HCT116 (cell line): ENCODE results near the gene AQP12B. TPM values are rescaled to one million over a fixed set of nuclear protein-coding genes. Genes with fewer than 3 reads are reported as not detected.

Source experiments
- ATAC-seq: fragments of 200-7000 bp; cut with Tn5 transposase; 2 replicates; pipeline ENCODE4 v1.9.1; 2020; ENCODE audit warnings: mild to moderate bottlenecking, moderate library complexity
- BruUV-seq: library from RNA; stranded (reverse); fragments of 400-500 nt; replicated peaks from 2 replicates; lab custom pipeline; 2021; lab: Mats Ljungman, UMichigan
- CTCF ChIA-PET: fragments of 300-600 bp; sonication (Branson Sonifier 250); formaldehyde crosslinking; loops from one replicate; lab custom pipeline; 2021; ENCODE audit warnings: antibody characterized with exemption; lab: Charles Lee
- POLR2A ChIA-PET: fragments of 300-600, 350-600 bp; sonication (Branson Sonifier 250); formaldehyde crosslinking; loops from one replicate; lab custom pipeline; 2021; ENCODE audit warnings: antibody characterized with exemption; lab: Charles Lee
- RAD21 ChIA-PET, 2 experiments: fragments of 300-600 bp; sonication (Branson Sonifier 250); formaldehyde crosslinking; loops; one replicate each; lab custom pipeline; 2023; ENCODE audit warnings: low total read pairs in 2 of 2; ENCODE audit not compliant: uncharacterized antibody in 2 of 2, unreplicated experiment in 2 of 2, low non-redundant PET in 1 of 2; lab: Charles Lee
- DNase-seq: peaks from one replicate; pipeline ENCODE4 v3.0.0-alpha.2; 2010; ENCODE audit warnings: low read depth, low spot score
- H2AFZ ChIP-seq: fragments of 200-600 bp; shearing (Covaris generic), sonication (generic); 2 replicates; pipeline ENCODE4 v1.6.1; 2017; ENCODE audit warnings: low read depth, mixed run types, mixed read lengths, antibody characterized with exemption, low read length; ENCODE audit not compliant: poor library complexity, severe bottlenecking
- H3K27ac ChIP-seq: 2 replicates; pipeline ENCODE4 v1.5.1; 2012; ENCODE audit warnings: low read depth, low read length
- H3K27me3 ChIP-seq: fragments of 200-600 bp; sonication (generic); 2 replicates; pipeline ENCODE4 v1.6.1; 2016; ENCODE audit warnings: mixed run types, low read length, mixed read lengths; ENCODE audit not compliant: insufficient read depth
- H3K36me3 ChIP-seq, 2 experiments: fragments of 200-500 bp in 1 of 2; fragments of 200-600 bp in 1 of 2; sonication (Bioruptor generic) in 1 of 2; sonication (generic) in 1 of 2; 2 replicates each; pipeline versions ENCODE4 v1.5.1 to v1.6.1; 2014 to 2016; ENCODE audit warnings: low read length in 2 of 2, inconsistent platforms in 1 of 2, mixed read lengths in 1 of 2, mixed run types in 1 of 2; ENCODE audit not compliant: insufficient read depth in 2 of 2, control insufficient read depth in 1 of 2
- H3K4me1 ChIP-seq, 2 experiments: fragments of 200-600 bp in 1 of 2; sonication (generic) in 1 of 2; 2 replicates each; pipeline versions ENCODE4 v1.5.1 to v1.6.1; 2012 to 2017; ENCODE audit warnings: low read length in 2 of 2, inconsistent platforms in 1 of 2, mild to moderate bottlenecking in 1 of 2, mixed read lengths in 1 of 2, mixed run types in 1 of 2, moderate library complexity in 1 of 2; ENCODE audit not compliant: insufficient read depth in 2 of 2, control insufficient read depth in 1 of 2
- H3K4me2 ChIP-seq: fragments of 200-600 bp; sonication (generic); 2 replicates; pipeline ENCODE4 v1.6.1; 2017; ENCODE audit warnings: mixed run types, low read length, mixed read lengths
- H3K4me3 ChIP-seq, 2 experiments: fragments of 200-600 bp in 1 of 2; sonication (generic) in 1 of 2; replicated peaks in 1 of 2; 2 replicates each; pipeline ENCODE4 v1.5.1; 2011 to 2016; ENCODE audit warnings: low read length in 2 of 2, control low read depth in 1 of 2, low read depth in 1 of 2, mild to moderate bottlenecking in 1 of 2, mixed read lengths in 1 of 2, mixed run types in 1 of 2
- H3K79me2 ChIP-seq: fragments of 200-600 bp; sonication (generic); 2 replicates; pipeline ENCODE4 v1.6.1; 2017; ENCODE audit warnings: mild to moderate bottlenecking, mixed run types, low read length, moderate library complexity, mixed read lengths; ENCODE audit not compliant: insufficient read depth
- H3K9ac ChIP-seq: fragments of 200-600 bp; sonication (generic); 2 replicates; pipeline ENCODE4 v1.6.1; 2016; ENCODE audit warnings: low read length, mixed read lengths
- H3K9me2 ChIP-seq: fragments of 200-600 bp; sonication (generic), shearing (Covaris generic); 2 replicates; pipeline ENCODE4 v1.6.1; 2017; ENCODE audit warnings: mixed run types, mild to moderate bottlenecking, moderate library complexity; ENCODE audit not compliant: insufficient read depth
- H3K9me3 ChIP-seq, 2 experiments: fragments of 200-500 bp in 1 of 2; fragments of 200-600 bp in 1 of 2; sonication (Bioruptor generic) in 1 of 2; sonication (generic) in 1 of 2; 2 replicates each; pipeline ENCODE4 v1.6.1; 2014 to 2017; ENCODE audit warnings: low read length in 2 of 2, mixed read lengths in 2 of 2, inconsistent platforms in 1 of 2, low read depth in 1 of 2, mild to moderate bottlenecking in 1 of 2, mixed run types in 1 of 2, moderate library complexity in 1 of 2; ENCODE audit not compliant: control insufficient read depth in 1 of 2, insufficient read depth in 1 of 2
- H4K20me1 ChIP-seq: fragments of 200-600 bp; sonication (generic), shearing (Covaris generic); 2 replicates; pipeline ENCODE4 v1.6.1; 2017; ENCODE audit warnings: mixed run types, mild to moderate bottlenecking, moderate library complexity; ENCODE audit not compliant: insufficient read depth
- ATF3 ChIP-seq: IDR thresholded peaks from 2 replicates; pipeline ENCODE4 v1.6.1; 2012
- CBX3 ChIP-seq: IDR thresholded peaks from 2 replicates; pipeline ENCODE4 v1.6.1; 2012; ENCODE audit warnings: low read depth
- CEBPB ChIP-seq: IDR thresholded peaks from 2 replicates; pipeline ENCODE4 v1.6.1; 2012; ENCODE audit warnings: low read depth
- CTCF ChIP-seq, 3 experiments: fragments of 200-600 bp in 1 of 3; sonication (generic) in 1 of 3; IDR thresholded peaks in 2 of 3; conservative IDR thresholded peaks in 1 of 3; 2 replicates each; pipeline ENCODE4 v1.5.1; 2012 to 2017; ENCODE audit warnings: low read depth in 2 of 3, low read length in 2 of 3, antibody characterized with exemption in 1 of 3, borderline replicate concordance in 1 of 3, control low read depth in 1 of 3, mild to moderate bottlenecking in 1 of 3, mixed read lengths in 1 of 3, mixed run types in 1 of 3, moderate library complexity in 1 of 3; ENCODE audit not compliant: insufficient read depth in 1 of 3
- ELF1 ChIP-seq: IDR thresholded peaks from 2 replicates; pipeline ENCODE4 v1.6.1; 2012; ENCODE audit warnings: low read depth, borderline replicate concordance
- EZH2 ChIP-seq: fragments of 200-600 bp; sonication (generic); IDR thresholded peaks from 2 replicates; pipeline ENCODE4 v1.6.1; 2017; ENCODE audit warnings: antibody characterized with exemption, mixed run types
- EZH2phosphoT487 ChIP-seq: fragments of 200-600 bp; IDR thresholded peaks from 2 replicates; pipeline ENCODE4 v1.6.1; 2018; ENCODE audit warnings: antibody characterized with exemption, borderline replicate concordance
- FOSL1 ChIP-seq: IDR thresholded peaks from 2 replicates; pipeline ENCODE4 v1.6.1; 2012; ENCODE audit warnings: low read depth
- JUND ChIP-seq: IDR thresholded peaks from 2 replicates; pipeline ENCODE4 v1.6.1; 2012
- POLR2A ChIP-seq: IDR thresholded peaks from 2 replicates; pipeline ENCODE4 v1.7.0; 2011; ENCODE audit warnings: borderline replicate concordance; ENCODE audit not compliant: insufficient read depth, insufficient read length; ENCODE audit errors: extremely low read depth
- POLR2AphosphoS5 ChIP-seq: IDR thresholded peaks from 2 replicates; pipeline ENCODE4 v1.6.1; 2011; ENCODE audit warnings: mild to moderate bottlenecking, low read depth, low read length, moderate library complexity
- RAD21 ChIP-seq: IDR thresholded peaks from 2 replicates; pipeline ENCODE4 v1.6.1; 2012; ENCODE audit warnings: low read depth, mild to moderate bottlenecking
- REST ChIP-seq: IDR thresholded peaks from 2 replicates; pipeline ENCODE4 v1.6.1; 2012; ENCODE audit warnings: low read depth
- SIN3A ChIP-seq: IDR thresholded peaks from 2 replicates; pipeline ENCODE4 v1.6.1; 2012; ENCODE audit warnings: low read depth
- SP1 ChIP-seq: IDR thresholded peaks from 2 replicates; pipeline ENCODE4 v1.6.1; 2012; ENCODE audit warnings: low read depth
- SRF ChIP-seq: IDR thresholded peaks from 2 replicates; pipeline ENCODE4 v1.6.1; 2012; ENCODE audit warnings: low read depth
- TCF7L2 ChIP-seq: IDR thresholded peaks from 2 replicates; pipeline ENCODE4 v1.7.0; 2011; ENCODE audit warnings: borderline replicate concordance, inconsistent platforms; ENCODE audit not compliant: insufficient read depth, insufficient read length; ENCODE audit errors: extremely low read depth
- ZBTB33 ChIP-seq: IDR thresholded peaks from 2 replicates; pipeline ENCODE4 v1.6.1; 2011; ENCODE audit warnings: mild to moderate bottlenecking, low read length, moderate library complexity; ENCODE audit not compliant: insufficient replicate concordance; ENCODE audit errors: extremely low read depth
- ZFX ChIP-seq: fragments of 450-650 bp; IDR thresholded peaks from 2 replicates; pipeline ENCODE4 v1.6.1; 2017
- ZNF274 ChIP-seq: fragments of 200-500 bp; sonication (Bioruptor generic); IDR thresholded peaks from 2 replicates; pipeline ENCODE4 v1.6.1; 2014; ENCODE audit warnings: mild to moderate bottlenecking, low read depth, low read length, inconsistent platforms
- intact Hi-C: fragments of 100-400 bp; cut with micrococcal nuclease; formaldehyde crosslinking; loops from 2 replicates; pipeline ENCODE4 v1.10.0; 2022
- total RNA-seq: library from RNA; stranded (reverse); gene quantifications from one replicate; pipeline ENCODE4 v1.2.1, GENCODE V29; 2021; ENCODE audit not compliant: unreplicated experiment

AQP12B gene
- total RNA-seq, 1 experiment from 2014 or later = not detected

GRCh38 chr2:240670402-240670801 lies 12.3 kb downstream of the AQP12B start:
- DNase-seq (no peak), ATAC-seq (no peak)
- H3K9me3 ChIP-seq = no peaks in the 10 kb centered on the region
- ChIA-PET CTCF (no interaction called here), RAD21 (no interaction called here), POLR2A (no interaction called here)
- H3K79me2 ChIP-seq = no peaks in the 10 kb centered on the region
- no peak overlapping the region for H3K4me2 ChIP-seq
- no TSS peak for BruUV-seq
- no peaks in the 10 kb centered on the region for H3K9me2 ChIP-seq
- intact Hi-C loops = no loop called here
- H4K20me1 ChIP-seq = no peaks in the 10 kb centered on the region
- H3K9ac ChIP-seq = no peak overlapping the region
- 0 out of 2 replicates have a peak, but pooled peaks cover 17% of the 10 kb centered on the region for H3K27me3 ChIP-seq
- no peak overlapping the region for H3K4me3 ChIP-seq
- no peaks in the 10 kb centered on the region for H3K4me1 ChIP-seq
- no peaks in the 10 kb centered on the region for H3K36me3 ChIP-seq
- no peak overlapping the region for H2AFZ ChIP-seq
- no peak for TF ChIP-seq ELF1
- TF ChIP-seq EZH2phosphoT487 = no peak
- TF ChIP-seq RAD21 = no peak
- no peak for TF ChIP-seq CTCF (IDR thresholded peaks at IDR 0.05 in 2 of 3, conservative IDR thresholded peaks at IDR 0.05 in 1 of 3; ENCODE audit: borderline replicate concordance in 1 of 3, insufficient read depth in 1 of 3, low read depth in 2 of 3, low read length in 2 of 3)
- no peak for TF ChIP-seq POLR2A
- no peak for TF ChIP-seq FOSL1
- no peak for TF ChIP-seq SP1
- TF ChIP-seq ZBTB33 = no peak
- no peak for TF ChIP-seq ATF3
- TF ChIP-seq CEBPB = no peak
- TF ChIP-seq CBX3 = no peak
- no peak for TF ChIP-seq EZH2
- TF ChIP-seq JUND = no peak
- no peak for TF ChIP-seq TCF7L2
- no peak for TF ChIP-seq POLR2AphosphoS5
- no peak for TF ChIP-seq SIN3A
- TF ChIP-seq ZFX = no peak
- TF ChIP-seq REST = no peak
- TF ChIP-seq SRF = no peak
- no peak for TF ChIP-seq ZNF274
- H3K27ac ChIP-seq = no peak overlapping the region
